Measurements from ENCODE around the gene CXorf66.

- TF ChIP-seq REST (IDR thresholded peaks at IDR 0.05; ENCODE audit: insufficient read depth in 1 of 2, low read depth in 2 of 2, low read length in 1 of 2) (no peak), CTCF (IDR thresholded peaks at IDR 0.05) (no peak)
Observed at GRCh38 chrX:139932073-139932900, 33.0 kb downstream of the CXorf66 start.

All from Panc1 (cell line).